ENCODE data around the gene ZBED5. TPM values are rescaled to one million over a fixed set of nuclear protein-coding genes. Genes with fewer than 3 reads are reported as not detected.
"Not testable (repeated sequence)": the region's sequence is repeated elsewhere in the genome, so short reads cannot be mapped to it uniquely, and the experiment has no call there.

ZBED5 gene
- polyA plus RNA-seq, 1 donor = 72.3 TPM

GRCh38 chr11:10836884-10837283 is 21.0 kb downstream of the ZBED5 start:
- not testable (repeated sequence) for DNase-seq

GRCh38 chr11:10829139-10829538 is 28.7 kb downstream of the ZBED5 start:
- no peak for DNase-seq

- no peak for DNase-seq
Measured at GRCh38 chr11:10828402-10828801, 29.5 kb downstream of the ZBED5 start.

- DNase-seq = no peak
Measured at GRCh38 chr11:10824888-10825287, 33.0 kb downstream of the ZBED5 start.

DNA sequence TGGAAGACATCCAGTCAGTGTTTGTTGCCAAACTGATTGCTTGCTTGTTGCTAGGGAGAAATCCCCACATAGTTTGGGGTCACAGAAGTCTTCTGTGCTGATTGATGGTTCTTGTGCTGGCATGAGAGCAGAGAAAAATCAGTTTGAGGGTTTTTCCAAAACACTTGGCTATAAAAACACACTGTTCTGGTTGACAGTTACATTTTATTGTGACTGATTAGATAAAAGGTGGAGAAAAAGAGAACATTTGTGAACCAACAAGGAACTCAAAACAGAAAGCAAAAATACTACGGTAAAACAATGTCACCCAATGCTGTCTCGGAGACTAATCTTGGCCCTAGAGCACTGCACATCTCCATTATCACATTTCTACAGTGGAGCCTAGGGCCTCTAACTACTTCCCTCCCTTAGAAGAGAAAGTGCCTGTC is 34.7 kb downstream of the ZBED5 start:
- DNase-seq = no peak

GRCh38 chr11:10822491-10822890 is 35.4 kb downstream of the ZBED5 start:
- DNase-seq = not testable (repeated sequence)

GRCh38 chr11:10818594-10818993 is 39.3 kb downstream of the ZBED5 start:
- no peak for DNase-seq

DNA sequence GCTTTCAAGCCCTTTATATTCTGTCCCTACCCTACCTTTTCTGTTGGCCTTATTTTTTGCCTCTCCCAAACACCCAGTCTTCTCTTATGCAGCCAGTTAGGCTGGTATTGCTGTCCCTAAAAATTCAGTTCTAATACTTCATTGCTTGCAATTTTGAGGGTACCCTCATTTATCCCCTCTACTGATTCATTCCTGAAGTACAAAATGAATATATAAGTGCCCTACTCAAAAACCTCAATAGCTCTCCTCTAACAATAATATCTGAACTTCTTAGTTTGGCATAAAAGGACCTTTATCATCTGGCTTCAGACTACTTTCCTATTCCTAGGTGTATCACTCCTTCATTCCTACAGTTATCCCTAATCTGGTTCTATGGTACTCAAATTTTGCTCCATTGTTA is 43.9 kb downstream of the ZBED5 start:
- DNase-seq = no peak

DNA sequence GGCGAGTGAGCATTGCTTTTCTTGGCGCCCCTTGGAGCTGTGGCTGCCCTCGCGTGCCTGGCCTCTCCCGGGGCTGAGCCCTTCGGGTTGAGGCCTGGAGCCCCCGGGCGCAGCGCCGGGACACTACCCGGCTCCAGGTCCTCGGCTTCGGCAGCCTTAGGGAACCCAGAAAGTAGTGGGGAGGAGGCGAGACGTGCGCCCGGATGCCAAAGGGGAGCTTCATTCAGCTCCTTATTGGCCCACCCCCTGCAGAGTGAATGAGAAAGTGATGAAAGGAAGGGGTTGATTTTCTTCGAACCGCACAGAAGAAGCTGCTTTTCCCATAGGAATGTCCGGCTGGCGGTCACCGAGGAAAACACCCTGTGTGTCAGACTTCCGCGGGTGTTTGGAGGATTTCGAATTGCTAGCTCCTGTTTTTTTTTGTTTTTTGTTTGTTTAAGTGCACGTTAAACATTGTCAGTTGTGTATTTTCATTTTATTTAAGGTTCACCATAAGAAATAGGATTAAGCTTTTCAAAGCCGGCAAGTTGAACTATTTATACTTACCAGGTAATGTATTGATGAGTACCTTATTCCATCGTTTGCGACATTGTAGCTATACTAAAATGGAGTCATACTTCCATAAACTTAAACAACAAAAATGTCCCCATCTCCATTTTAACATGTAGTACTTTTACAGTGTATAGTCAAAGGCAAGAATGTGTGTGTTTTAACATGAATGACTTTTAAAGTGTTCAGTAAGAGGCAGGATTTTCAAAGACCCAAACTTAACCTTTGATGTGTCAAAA is 48.3 kb downstream of the ZBED5 start:
- DNase-seq = no peak

DNA sequence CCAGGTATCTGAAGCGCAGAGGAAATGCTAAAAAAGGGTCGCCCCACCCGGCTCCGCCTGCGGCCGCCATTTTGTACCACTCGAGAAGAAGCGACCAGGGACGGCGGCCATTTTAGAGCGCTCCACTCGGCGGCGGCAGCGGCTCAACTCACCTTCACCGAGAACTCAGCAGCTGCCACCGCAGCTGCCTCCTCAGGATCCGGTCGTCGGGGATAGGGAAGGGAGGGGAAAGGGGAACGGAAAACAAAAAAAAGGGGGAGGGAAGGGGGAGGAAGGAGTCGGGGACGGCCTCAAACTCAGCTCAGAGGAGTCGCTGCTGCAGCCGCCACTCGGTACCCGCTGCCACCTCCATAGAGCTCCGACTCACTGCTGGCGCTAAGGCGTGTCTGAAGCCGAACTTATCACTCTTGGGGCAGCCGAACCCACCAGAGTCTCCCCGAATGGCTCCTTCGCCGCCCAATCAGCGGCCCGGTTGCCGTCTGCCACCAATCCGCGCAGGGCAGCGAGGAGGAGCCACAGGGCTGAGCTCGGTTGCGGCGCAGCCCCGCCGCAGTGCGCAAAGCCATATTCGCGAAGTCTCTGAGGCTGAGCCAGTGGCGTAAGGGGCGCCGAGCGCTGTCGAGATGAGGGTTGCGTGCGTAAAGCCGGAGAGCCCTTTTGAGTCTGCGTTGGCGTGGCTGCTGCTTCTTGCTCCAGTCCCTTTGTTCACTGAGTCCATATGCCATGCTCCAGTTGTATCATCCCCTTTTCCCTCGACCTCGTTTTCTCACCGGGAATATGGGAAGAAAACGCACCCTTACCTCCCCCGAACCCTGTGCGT is 49.1 kb downstream of the ZBED5 start, which contains the start of gene EIF4G2:
Gene EIF4G2 (minus strand): TSS at position 374 of the 820 bp plus-strand sequence.
- peak; percentile 99 for DNase-seq

DNA sequence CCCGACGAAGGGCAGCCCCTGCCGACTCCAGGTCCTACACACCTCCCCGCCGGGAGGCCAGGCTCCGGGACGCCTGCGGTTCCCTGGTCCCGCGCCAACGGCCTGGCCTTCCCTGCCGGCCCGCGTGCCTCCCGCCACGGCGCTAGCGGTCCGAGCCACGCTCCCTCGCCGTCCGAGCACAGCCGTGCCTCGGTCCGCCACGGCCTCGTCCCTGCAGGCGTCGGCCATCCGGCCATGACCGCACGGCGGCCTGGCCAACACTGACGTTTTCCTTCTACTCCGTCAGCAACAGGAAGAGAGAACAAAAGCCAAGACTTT is 49.7 kb downstream of the ZBED5 start:
- DNase-seq = no peak

DNA sequence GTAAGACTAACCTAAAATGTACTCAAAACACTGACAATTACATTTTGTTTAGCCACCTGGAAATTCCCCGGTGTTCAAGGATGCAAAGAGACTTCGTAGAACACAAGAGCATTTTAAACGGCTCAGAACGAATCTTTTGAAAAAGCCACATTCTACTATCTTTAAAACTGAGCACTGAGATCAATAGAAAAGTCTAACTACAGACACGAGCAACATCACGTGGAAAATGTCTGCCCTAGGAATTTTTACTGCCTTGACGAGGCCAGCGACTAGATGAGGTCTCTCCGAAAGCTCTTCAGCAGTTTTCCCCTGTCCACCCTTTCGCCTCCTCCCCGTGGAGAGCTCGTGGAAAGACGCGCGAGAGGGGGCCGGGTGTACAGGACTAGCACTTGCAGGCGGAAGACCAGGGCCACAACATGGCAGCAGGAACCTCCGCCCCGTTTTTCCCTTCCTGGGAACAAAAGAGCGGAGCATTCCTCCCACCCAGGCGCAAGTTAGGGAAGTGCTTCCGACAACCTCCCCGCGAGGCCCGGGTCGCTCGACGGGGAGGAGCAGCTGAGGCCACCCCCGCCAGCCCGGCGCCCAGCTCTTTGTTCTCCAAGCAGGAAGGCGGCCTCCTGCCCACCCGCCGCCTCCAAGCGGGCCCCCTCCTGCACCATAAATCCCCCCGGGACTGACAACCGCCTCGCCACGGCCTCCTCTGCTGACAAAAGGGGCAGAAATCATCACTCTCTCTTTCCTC is 50.2 kb downstream of the ZBED5 start:
- peak; percentile 76 for DNase-seq

- DNase-seq = no peak
Measured at GRCh38 chr11:10806206-10806605, 51.6 kb downstream of the ZBED5 start.

GRCh38 chr11:10805741-10806140 is 52.1 kb downstream of the ZBED5 start:
- no peak for DNase-seq

DNA sequence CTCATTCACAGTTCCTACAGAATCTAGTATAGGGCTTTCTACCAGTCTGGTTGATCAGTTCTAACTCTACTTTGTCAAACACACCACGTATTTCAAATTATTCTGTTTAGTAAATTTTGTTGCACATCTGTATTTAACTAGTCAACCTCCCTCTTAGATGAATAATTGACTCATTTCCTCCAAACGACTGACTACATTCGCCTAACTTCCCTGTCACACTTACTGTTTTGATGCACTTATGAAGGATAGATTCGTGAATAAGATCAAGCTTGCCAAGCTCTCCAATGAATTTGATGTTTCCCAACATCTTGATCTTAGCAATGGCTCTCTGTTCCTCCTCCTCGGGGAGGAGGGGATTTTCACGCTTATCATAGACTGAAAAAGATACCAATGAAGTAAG is 54.2 kb downstream of the ZBED5 start:
- DNase-seq = no peak

Other genes starting within 250 kb of the ZBED5 start
- 6.4 TPM for gene IRAG1, start 164.3 kb downstream of the ZBED5 start, polyA plus RNA-seq (ENCODE audit: insufficient read length)
- gene CTR9, start 106.8 kb downstream of the ZBED5 start, polyA plus RNA-seq (ENCODE audit: insufficient read length) = 27.2 TPM
- gene EIF4G2, start 49.1 kb downstream of the ZBED5 start, polyA plus RNA-seq (ENCODE audit: insufficient read length) = 718 TPM

Data from hindlimb muscle (tissue), 1 donor.